AG04449 (cell line): Measurements from ENCODE around the gene RASGRP3.

ENCODE experiments used
- CTCF ChIA-PET: fragments of 350-600 bp; formaldehyde crosslinking; extraction: SDS; loops from one replicate; lab custom pipeline; 2021; ENCODE audit warnings: antibody characterized with exemption; lab: Yijun Ruan, JAX
- POLR2A ChIA-PET: fragments of 400-600, 350-600 bp; formaldehyde crosslinking; extraction: SDS; loops from one replicate; lab custom pipeline; 2020; ENCODE audit warnings: antibody characterized with exemption, inconsistent platforms; lab: Yijun Ruan, JAX
- DNase-seq: peaks from one replicate; pipeline ENCODE4 v3.0.0-alpha.2; 2010; ENCODE audit warnings: low read depth, low spot score
- H3K4me3 ChIP-seq: 2 replicates; pipeline ENCODE4 v1.5.1; 2011; ENCODE audit warnings: low read depth, mild to moderate bottlenecking, control low read depth, low read length
- TF ChIP-seq, protein P1 (sequence below): IDR thresholded peaks from one replicate; pipeline ENCODE4 v1.5.1; 2011; ENCODE audit warnings: mild to moderate bottlenecking, moderate library complexity, low read length, control low read depth, inconsistent platforms; ENCODE audit not compliant: insufficient read depth; ENCODE audit errors: missing control alignments

RASGRP3 gene

GRCh38 chr2:33486544-33486943 is 10.1 kb downstream of the RASGRP3 start:
- TF ChIP-seq, protein P1, sequence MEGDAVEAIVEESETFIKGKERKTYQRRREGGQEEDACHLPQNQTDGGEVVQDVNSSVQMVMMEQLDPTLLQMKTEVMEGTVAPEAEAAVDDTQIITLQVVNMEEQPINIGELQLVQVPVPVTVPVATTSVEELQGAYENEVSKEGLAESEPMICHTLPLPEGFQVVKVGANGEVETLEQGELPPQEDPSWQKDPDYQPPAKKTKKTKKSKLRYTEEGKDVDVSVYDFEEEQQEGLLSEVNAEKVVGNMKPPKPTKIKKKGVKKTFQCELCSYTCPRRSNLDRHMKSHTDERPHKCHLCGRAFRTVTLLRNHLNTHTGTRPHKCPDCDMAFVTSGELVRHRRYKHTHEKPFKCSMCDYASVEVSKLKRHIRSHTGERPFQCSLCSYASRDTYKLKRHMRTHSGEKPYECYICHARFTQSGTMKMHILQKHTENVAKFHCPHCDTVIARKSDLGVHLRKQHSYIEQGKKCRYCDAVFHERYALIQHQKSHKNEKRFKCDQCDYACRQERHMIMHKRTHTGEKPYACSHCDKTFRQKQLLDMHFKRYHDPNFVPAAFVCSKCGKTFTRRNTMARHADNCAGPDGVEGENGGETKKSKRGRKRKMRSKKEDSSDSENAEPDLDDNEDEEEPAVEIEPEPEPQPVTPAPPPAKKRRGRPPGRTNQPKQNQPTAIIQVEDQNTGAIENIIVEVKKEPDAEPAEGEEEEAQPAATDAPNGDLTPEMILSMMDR = no peak
- POLR2A ChIA-PET = no interaction called here
- no peak for DNase-seq
- CTCF ChIA-PET = interaction anchor here (3.3 kb wide), 1 partner anchor 10 kb away, joined by 26 read pairs; the partner anchor contains the start of gene RASGRP3
- no peak overlapping the region for H3K4me3 ChIP-seq

DNA sequence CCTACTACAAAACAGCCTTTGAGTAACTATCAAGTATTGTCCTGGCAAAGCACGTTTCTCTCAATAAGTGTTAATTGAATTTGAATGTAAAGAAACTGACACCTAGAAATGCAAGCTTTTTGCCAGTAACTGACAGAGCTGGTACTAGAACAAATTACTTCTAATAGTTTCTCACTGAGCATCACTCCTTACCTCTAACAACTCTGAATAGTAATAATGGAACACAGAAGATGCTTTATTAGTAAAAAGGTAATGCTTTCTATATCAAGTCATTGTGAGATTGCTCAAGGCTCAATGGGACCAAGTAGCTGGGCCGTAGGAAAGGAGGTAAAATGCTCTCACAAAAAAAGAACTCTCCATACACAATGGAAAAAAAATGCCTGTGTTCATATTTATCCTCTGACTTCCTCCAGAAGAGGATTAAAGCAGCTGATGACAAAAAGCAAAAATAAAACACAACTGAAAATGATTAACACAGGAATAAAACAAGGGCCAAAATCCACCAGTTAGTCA is 11.8 kb downstream of the RASGRP3 start:
- DNase-seq = no peak
- TF ChIP-seq, protein P1 = no peak
- ChIA-PET POLR2A (no interaction called here), CTCF (no interaction called here)
- no peak overlapping the region for H3K4me3 ChIP-seq

- H3K4me3 ChIP-seq = no peak overlapping the region
- TF ChIP-seq, protein P1 = no peak
- ChIA-PET POLR2A (no interaction called here), CTCF (interaction anchor here (1.0 to 3.1 kb wide), 2 partner anchors 13 to 19 kb away, joined by 3 to 13 read pairs; partner anchors contain the start of gene RASGRP3)
- DNase-seq = no peak
These were observed 12.5 kb downstream of the RASGRP3 start for GRCh38 chr2:33488715-33489540.

GRCh38 chr2:33489835-33490431 is 13.5 kb downstream of the RASGRP3 start:
- no peak for DNase-seq
- TF ChIP-seq, protein P1 = no peak
- H3K4me3 ChIP-seq = no peak overlapping the region
- ChIA-PET POLR2A (no interaction called here), CTCF (interaction anchor here (1.0 to 3.1 kb wide), 2 partner anchors 14 to 18 kb away, joined by 3 to 13 read pairs; partner anchors contain the start of gene RASGRP3)

GRCh38 chr2:33491441-33492084 is 15.1 kb downstream of the RASGRP3 start:
- no peak overlapping the region for H3K4me3 ChIP-seq
- TF ChIP-seq, protein P1 = no peak
- ChIA-PET CTCF (interaction anchor here (3.1 kb wide), 1 partner anchor 16 kb away, joined by 13 read pairs; the partner anchor contains the start of gene RASGRP3), POLR2A (no interaction called here)
- no peak for DNase-seq
